Smooth muscle cell (in vitro differentiated cells): ENCODE results near the gene ACBD6. TPM values are rescaled to one million over a fixed set of nuclear protein-coding genes. Genes with fewer than 3 reads are reported as not detected.
A peak's percentile ranks its signal among the peaks of the same experiment; 100 is the strongest.
"Not testable (repeated sequence)": the region's sequence is repeated elsewhere in the genome, so short reads cannot be mapped to it uniquely, and the experiment has no call there.

Source experiments
- DNase-seq: peaks from one replicate; lab custom pipeline; 2025; ENCODE audit not compliant: unreplicated experiment; lab: John Stamatoyannopoulos, UW
- H2AFZ ChIP-seq: fragments of 200-600 bp; sonication (generic); 2 replicates; pipeline ENCODE4 v1.6.0; 2016; ENCODE audit warnings: antibody characterized with exemption, low read depth, mild to moderate bottlenecking
- H3F3A ChIP-seq: fragments of 200-600 bp; sonication (generic); 2 replicates; pipeline ENCODE4 v1.6.0; 2017; ENCODE audit warnings: antibody characterized with exemption, low read depth
- H3K27ac ChIP-seq: fragments of 200-600 bp; sonication (generic); 2 replicates; pipeline ENCODE4 v1.5.1; 2016; ENCODE audit warnings: low read depth, mild to moderate bottlenecking
- H3K27me3 ChIP-seq: fragments of 200-600 bp; sonication (generic); 2 replicates; pipeline ENCODE4 v1.6.1; 2016; ENCODE audit warnings: low read depth, mild to moderate bottlenecking
- H3K36me3 ChIP-seq: fragments of 200-600 bp; sonication (generic); 2 replicates; pipeline ENCODE4 v1.5.1; 2016; ENCODE audit warnings: low read depth
- H3K4me1 ChIP-seq: fragments of 200-600 bp; sonication (generic); 2 replicates; pipeline ENCODE4 v1.5.1; 2016; ENCODE audit warnings: low read depth
- H3K4me2 ChIP-seq: fragments of 200-600 bp; sonication (generic); 2 replicates; pipeline ENCODE4 v1.6.0; 2016; ENCODE audit warnings: mild to moderate bottlenecking
- H3K4me3 ChIP-seq: fragments of 200-600 bp; sonication (generic); 2 replicates; pipeline ENCODE4 v1.5.1; 2016; ENCODE audit warnings: mild to moderate bottlenecking
- H3K79me2 ChIP-seq: fragments of 200-600 bp; sonication (generic); 2 replicates; pipeline ENCODE4 v1.6.0; 2016; ENCODE audit warnings: low read depth, mild to moderate bottlenecking
- H3K9ac ChIP-seq: fragments of 200-600 bp; sonication (generic); 2 replicates; pipeline ENCODE4 v1.6.0; 2016; ENCODE audit warnings: low read depth
- H3K9me3 ChIP-seq: fragments of 200-600 bp; sonication (generic); replicated peaks from 2 replicates; pipeline ENCODE4 v1.5.1; 2016; ENCODE audit warnings: low read depth
- H4K20me1 ChIP-seq: fragments of 200-600 bp; sonication (generic); 2 replicates; pipeline ENCODE4 v1.6.0; 2016; ENCODE audit warnings: low read depth
- WGBS: methylation state at CpG from one replicate; pipeline ENCODE4 v1.1.7; 2016; ENCODE audit warnings: low lambda C conversion rate; 5-methylcytosine and 5-hydroxymethylcytosine counted together
- polyA plus RNA-seq: library from polyadenylated mRNA; unstranded; fragments of >200 nt; fragmentation: Nextera tagmentation; extraction: Ambion mirVana; gene quantifications from 2 replicates; pipeline ENCODE4 v1.2.1, GENCODE V29; 2016
- total RNA-seq: library from RNA; depleted of rRNA; stranded (reverse); fragments of >200 nt; gene quantifications from 2 replicates; pipeline ENCODE4 v1.2.3, GENCODE V29; 2014
- TF ChIP-seq, protein P1 (sequence below): fragments of 200-600 bp; sonication (generic); IDR thresholded peaks from 2 replicates; pipeline ENCODE4 v1.5.1; 2017; ENCODE audit warnings: borderline replicate concordance, mild to moderate bottlenecking, antibody characterized with exemption; ENCODE audit not compliant: insufficient read depth, poor library complexity, severe bottlenecking

The ACBD6 gene
- total and polyA plus RNA-seq, 2 experiments from 2014 or later = 44.1 to 48.7 TPM

DNA sequence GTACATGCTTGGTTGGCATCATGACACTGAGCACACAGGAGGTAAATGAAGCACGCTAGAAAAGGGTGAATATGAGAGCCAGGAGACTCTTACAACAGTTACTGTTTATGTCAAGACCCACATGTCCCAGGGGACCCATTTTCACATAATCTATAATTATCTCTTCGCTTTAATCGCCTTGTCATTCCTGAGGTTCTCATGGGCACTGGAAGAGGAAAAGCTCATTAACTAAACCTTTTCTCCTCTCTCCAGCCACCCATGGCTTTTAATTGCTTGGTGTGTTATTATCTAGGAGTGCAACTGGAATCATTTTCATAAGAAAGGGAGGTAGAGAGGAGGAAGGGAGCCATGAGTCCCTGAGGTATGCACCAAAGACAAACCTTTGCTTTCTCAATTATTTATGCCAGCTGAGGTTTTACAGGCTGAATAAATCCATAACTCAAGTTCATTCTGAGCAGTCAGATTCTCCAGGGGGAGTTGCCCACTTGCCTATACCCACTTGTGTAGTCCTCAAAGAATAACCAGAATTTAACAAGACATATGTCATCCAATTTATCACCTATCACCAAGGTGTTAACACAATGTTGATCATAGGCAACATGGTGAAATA lies 77.4 kb downstream of the ACBD6 start:
- H3K4me2 ChIP-seq = no peak overlapping the region
- H3K27ac ChIP-seq = no peak overlapping the region
- TF ChIP-seq, protein P1, sequence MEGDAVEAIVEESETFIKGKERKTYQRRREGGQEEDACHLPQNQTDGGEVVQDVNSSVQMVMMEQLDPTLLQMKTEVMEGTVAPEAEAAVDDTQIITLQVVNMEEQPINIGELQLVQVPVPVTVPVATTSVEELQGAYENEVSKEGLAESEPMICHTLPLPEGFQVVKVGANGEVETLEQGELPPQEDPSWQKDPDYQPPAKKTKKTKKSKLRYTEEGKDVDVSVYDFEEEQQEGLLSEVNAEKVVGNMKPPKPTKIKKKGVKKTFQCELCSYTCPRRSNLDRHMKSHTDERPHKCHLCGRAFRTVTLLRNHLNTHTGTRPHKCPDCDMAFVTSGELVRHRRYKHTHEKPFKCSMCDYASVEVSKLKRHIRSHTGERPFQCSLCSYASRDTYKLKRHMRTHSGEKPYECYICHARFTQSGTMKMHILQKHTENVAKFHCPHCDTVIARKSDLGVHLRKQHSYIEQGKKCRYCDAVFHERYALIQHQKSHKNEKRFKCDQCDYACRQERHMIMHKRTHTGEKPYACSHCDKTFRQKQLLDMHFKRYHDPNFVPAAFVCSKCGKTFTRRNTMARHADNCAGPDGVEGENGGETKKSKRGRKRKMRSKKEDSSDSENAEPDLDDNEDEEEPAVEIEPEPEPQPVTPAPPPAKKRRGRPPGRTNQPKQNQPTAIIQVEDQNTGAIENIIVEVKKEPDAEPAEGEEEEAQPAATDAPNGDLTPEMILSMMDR = no peak
- H2AFZ ChIP-seq = no peak overlapping the region
- no peaks in the 10 kb centered on the region for H3K27me3 ChIP-seq
- H3K36me3 ChIP-seq = peaks cover 5% of the 10 kb centered on the region
- peaks cover 8% of the 10 kb centered on the region for H3K79me2 ChIP-seq
- peaks cover 10% of the 10 kb centered on the region for H3K4me1 ChIP-seq
- H4K20me1 ChIP-seq = peaks cover 41% of the 10 kb centered on the region
- DNase-seq = no peak
- no peaks in the 10 kb centered on the region for H3K9me3 ChIP-seq
- H3K4me3 ChIP-seq = no peak overlapping the region
- 82% methylated on average over 3 of the region's 3 CpGs for WGBS
- no peak overlapping the region for H3K9ac ChIP-seq
- no peaks in the 10 kb centered on the region for H3F3A ChIP-seq

DNA sequence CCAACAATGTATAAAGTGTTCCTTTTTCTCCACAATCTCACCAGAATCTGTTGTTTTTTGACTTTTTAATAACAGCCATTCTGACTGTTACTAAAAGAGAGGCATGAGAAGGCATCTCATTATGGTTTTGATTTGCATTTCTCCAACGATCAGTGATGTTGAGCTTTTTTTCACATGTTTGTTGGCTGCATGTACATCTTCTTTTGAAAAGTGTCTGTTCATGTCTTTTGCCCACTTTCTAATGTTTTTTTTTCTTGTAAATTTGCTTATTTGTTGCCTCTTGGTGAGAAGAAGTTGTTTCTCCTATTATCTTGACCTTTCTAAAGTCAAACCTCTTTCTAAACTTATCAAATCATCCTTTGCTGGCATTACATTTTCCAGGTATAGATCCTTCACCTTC lies 80.8 kb downstream of the ACBD6 start:
- H3K27ac ChIP-seq = no peak overlapping the region
- peaks cover 30% of the 10 kb centered on the region for H4K20me1 ChIP-seq
- H3K4me1 ChIP-seq = peaks cover 10% of the 10 kb centered on the region
- WGBS = 100% methylated on average over 1 of the region's 1 CpG
- H3K4me3 ChIP-seq = no peak overlapping the region
- H3K79me2 ChIP-seq = peaks cover 8% of the 10 kb centered on the region
- H3K9ac ChIP-seq = no peak overlapping the region
- no peaks in the 10 kb centered on the region for H3K27me3 ChIP-seq
- no peak for DNase-seq
- no peak overlapping the region for H3K4me2 ChIP-seq
- no peak overlapping the region for H2AFZ ChIP-seq
- H3F3A ChIP-seq = no peaks in the 10 kb centered on the region
- H3K9me3 ChIP-seq = no peaks in the 10 kb centered on the region
- TF ChIP-seq, protein P1 = no peak
- peaks cover 5% of the 10 kb centered on the region for H3K36me3 ChIP-seq

DNA sequence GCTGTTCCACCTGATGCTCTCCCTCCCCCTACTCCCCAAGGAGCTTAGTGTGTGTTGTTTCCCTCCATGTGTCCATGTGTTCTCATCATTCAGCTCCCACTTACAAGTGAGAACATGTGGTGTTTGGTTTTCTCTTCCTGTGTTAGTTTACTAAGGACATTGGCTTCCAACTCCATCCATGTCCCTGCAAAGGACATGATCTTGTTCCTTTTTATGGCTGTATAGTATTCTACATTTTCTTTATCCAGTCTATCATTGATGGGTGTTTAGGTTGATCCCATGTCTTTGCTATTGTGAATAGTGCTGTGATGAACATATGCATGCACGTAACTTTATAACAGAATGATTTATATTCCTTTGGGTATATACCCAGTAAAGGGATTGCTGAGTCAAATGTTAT lies 81.2 kb downstream of the ACBD6 start:
- 97% methylated on average over 1 of the region's 1 CpG for WGBS
- not testable (repeated sequence) for H3K79me2 ChIP-seq, DNase-seq, H3F3A ChIP-seq, H3K36me3 ChIP-seq, H3K27ac ChIP-seq, H3K4me1 ChIP-seq, H2AFZ ChIP-seq, H3K4me3 ChIP-seq, H3K9ac ChIP-seq, H3K27me3 ChIP-seq, H3K4me2 ChIP-seq, H3K9me3 ChIP-seq
- H4K20me1 ChIP-seq = peaks cover 27% of the 10 kb centered on the region

DNA sequence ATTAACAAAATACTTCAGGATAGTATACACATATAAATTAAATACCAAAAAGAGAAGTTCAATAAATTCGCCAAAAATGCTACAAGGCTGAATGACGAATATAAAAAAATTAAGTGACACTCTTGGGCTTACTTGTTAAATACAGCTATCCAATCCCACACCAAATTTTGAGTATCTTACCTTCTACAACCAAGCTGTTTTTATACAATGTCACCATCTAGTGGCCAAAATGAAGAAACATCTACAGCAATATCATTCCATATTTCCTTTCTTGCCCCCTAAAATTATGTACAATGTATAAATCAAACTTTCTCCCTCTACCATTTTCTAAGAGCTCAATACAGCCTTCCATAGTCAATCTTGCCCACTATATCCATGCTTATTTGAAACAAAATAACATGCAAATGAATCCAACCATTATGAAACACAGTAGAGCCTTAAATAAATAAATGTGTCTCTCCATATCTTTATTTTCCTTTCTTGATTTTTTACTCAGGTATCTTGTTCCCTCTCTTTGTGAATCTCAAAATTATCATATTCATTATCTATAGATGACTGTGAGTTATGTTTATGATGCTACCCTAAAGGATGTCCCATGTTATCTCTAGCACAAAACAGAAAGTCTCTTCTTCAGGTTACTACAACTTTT lies 86.3 kb downstream of the ACBD6 start:
- TF ChIP-seq, protein P1 = peak; percentile 54
- no peak overlapping the region for H3K4me3 ChIP-seq
- peaks cover 26% of the 10 kb centered on the region for H4K20me1 ChIP-seq
- no peaks in the 10 kb centered on the region for H3K27me3 ChIP-seq
- H3K4me1 ChIP-seq = no peaks in the 10 kb centered on the region
- no peak overlapping the region for H3K4me2 ChIP-seq
- H3K79me2 ChIP-seq = peaks cover 7% of the 10 kb centered on the region
- DNase-seq = no peak
- peaks cover 7% of the 10 kb centered on the region for H3K36me3 ChIP-seq
- no peaks in the 10 kb centered on the region for H3K9me3 ChIP-seq
- H3K9ac ChIP-seq = no peak overlapping the region
- WGBS = 23% methylated on average over 2 of the region's 2 CpGs
- no peak overlapping the region for H2AFZ ChIP-seq
- H3K27ac ChIP-seq = no peak overlapping the region
- no peaks in the 10 kb centered on the region for H3F3A ChIP-seq
